HCT116 (cell line): ENCODE data around the gene ARRDC1. TPM values are rescaled to one million over a fixed set of nuclear protein-coding genes. Genes with fewer than 3 reads are reported as not detected.

Experiments used
- ATAC-seq: fragments of 200-7000 bp; cut with Tn5 transposase; 2 replicates; pipeline ENCODE4 v1.9.1; 2020; ENCODE audit warnings: mild to moderate bottlenecking, moderate library complexity
- BruUV-seq: library from RNA; stranded (reverse); fragments of 400-500 nt; replicated peaks from 2 replicates; lab custom pipeline; 2021; lab: Mats Ljungman, UMichigan
- CTCF ChIA-PET: fragments of 300-600 bp; sonication (Branson Sonifier 250); formaldehyde crosslinking; loops from one replicate; lab custom pipeline; 2021; ENCODE audit warnings: antibody characterized with exemption; lab: Charles Lee
- POLR2A ChIA-PET: fragments of 300-600, 350-600 bp; sonication (Branson Sonifier 250); formaldehyde crosslinking; loops from one replicate; lab custom pipeline; 2021; ENCODE audit warnings: antibody characterized with exemption; lab: Charles Lee
- RAD21 ChIA-PET, 2 experiments: fragments of 300-600 bp; sonication (Branson Sonifier 250); formaldehyde crosslinking; loops; one replicate each; lab custom pipeline; 2023; ENCODE audit warnings: low total read pairs in 2 of 2; ENCODE audit not compliant: uncharacterized antibody in 2 of 2, unreplicated experiment in 2 of 2, low non-redundant PET in 1 of 2; lab: Charles Lee
- DNase-seq: peaks from one replicate; pipeline ENCODE4 v3.0.0-alpha.2; 2010; ENCODE audit warnings: low read depth, low spot score
- H2AFZ ChIP-seq: fragments of 200-600 bp; shearing (Covaris generic), sonication (generic); 2 replicates; pipeline ENCODE4 v1.6.1; 2017; ENCODE audit warnings: low read depth, mixed run types, mixed read lengths, antibody characterized with exemption, low read length; ENCODE audit not compliant: poor library complexity, severe bottlenecking
- H3K27ac ChIP-seq: 2 replicates; pipeline ENCODE4 v1.5.1; 2012; ENCODE audit warnings: low read depth, low read length
- H3K27me3 ChIP-seq: fragments of 200-600 bp; sonication (generic); 2 replicates; pipeline ENCODE4 v1.6.1; 2016; ENCODE audit warnings: mixed run types, low read length, mixed read lengths; ENCODE audit not compliant: insufficient read depth
- H3K36me3 ChIP-seq, 2 experiments: fragments of 200-500 bp in 1 of 2; fragments of 200-600 bp in 1 of 2; sonication (Bioruptor generic) in 1 of 2; sonication (generic) in 1 of 2; 2 replicates each; pipeline versions ENCODE4 v1.5.1 to v1.6.1; 2014 to 2016; ENCODE audit warnings: low read length in 2 of 2, inconsistent platforms in 1 of 2, mixed read lengths in 1 of 2, mixed run types in 1 of 2; ENCODE audit not compliant: insufficient read depth in 2 of 2, control insufficient read depth in 1 of 2
- H3K4me1 ChIP-seq, 2 experiments: fragments of 200-600 bp in 1 of 2; sonication (generic) in 1 of 2; 2 replicates each; pipeline versions ENCODE4 v1.5.1 to v1.6.1; 2012 to 2017; ENCODE audit warnings: low read length in 2 of 2, inconsistent platforms in 1 of 2, mild to moderate bottlenecking in 1 of 2, mixed read lengths in 1 of 2, mixed run types in 1 of 2, moderate library complexity in 1 of 2; ENCODE audit not compliant: insufficient read depth in 2 of 2, control insufficient read depth in 1 of 2
- H3K4me2 ChIP-seq: fragments of 200-600 bp; sonication (generic); 2 replicates; pipeline ENCODE4 v1.6.1; 2017; ENCODE audit warnings: mixed run types, low read length, mixed read lengths
- H3K4me3 ChIP-seq, 2 experiments: fragments of 200-600 bp in 1 of 2; sonication (generic) in 1 of 2; replicated peaks in 1 of 2; 2 replicates each; pipeline ENCODE4 v1.5.1; 2011 to 2016; ENCODE audit warnings: low read length in 2 of 2, control low read depth in 1 of 2, low read depth in 1 of 2, mild to moderate bottlenecking in 1 of 2, mixed read lengths in 1 of 2, mixed run types in 1 of 2
- H3K79me2 ChIP-seq: fragments of 200-600 bp; sonication (generic); 2 replicates; pipeline ENCODE4 v1.6.1; 2017; ENCODE audit warnings: mild to moderate bottlenecking, mixed run types, low read length, moderate library complexity, mixed read lengths; ENCODE audit not compliant: insufficient read depth
- H3K9ac ChIP-seq: fragments of 200-600 bp; sonication (generic); 2 replicates; pipeline ENCODE4 v1.6.1; 2016; ENCODE audit warnings: low read length, mixed read lengths
- H3K9me2 ChIP-seq: fragments of 200-600 bp; sonication (generic), shearing (Covaris generic); 2 replicates; pipeline ENCODE4 v1.6.1; 2017; ENCODE audit warnings: mixed run types, mild to moderate bottlenecking, moderate library complexity; ENCODE audit not compliant: insufficient read depth
- H3K9me3 ChIP-seq, 2 experiments: fragments of 200-500 bp in 1 of 2; fragments of 200-600 bp in 1 of 2; sonication (Bioruptor generic) in 1 of 2; sonication (generic) in 1 of 2; 2 replicates each; pipeline ENCODE4 v1.6.1; 2014 to 2017; ENCODE audit warnings: low read length in 2 of 2, mixed read lengths in 2 of 2, inconsistent platforms in 1 of 2, low read depth in 1 of 2, mild to moderate bottlenecking in 1 of 2, mixed run types in 1 of 2, moderate library complexity in 1 of 2; ENCODE audit not compliant: control insufficient read depth in 1 of 2, insufficient read depth in 1 of 2
- H4K20me1 ChIP-seq: fragments of 200-600 bp; sonication (generic), shearing (Covaris generic); 2 replicates; pipeline ENCODE4 v1.6.1; 2017; ENCODE audit warnings: mixed run types, mild to moderate bottlenecking, moderate library complexity; ENCODE audit not compliant: insufficient read depth
- ATF3 ChIP-seq: IDR thresholded peaks from 2 replicates; pipeline ENCODE4 v1.6.1; 2012
- CBX3 ChIP-seq: IDR thresholded peaks from 2 replicates; pipeline ENCODE4 v1.6.1; 2012; ENCODE audit warnings: low read depth
- CEBPB ChIP-seq: IDR thresholded peaks from 2 replicates; pipeline ENCODE4 v1.6.1; 2012; ENCODE audit warnings: low read depth
- CTCF ChIP-seq, 3 experiments: fragments of 200-600 bp in 1 of 3; sonication (generic) in 1 of 3; IDR thresholded peaks in 2 of 3; conservative IDR thresholded peaks in 1 of 3; 2 replicates each; pipeline ENCODE4 v1.5.1; 2012 to 2017; ENCODE audit warnings: low read depth in 2 of 3, low read length in 2 of 3, antibody characterized with exemption in 1 of 3, borderline replicate concordance in 1 of 3, control low read depth in 1 of 3, mild to moderate bottlenecking in 1 of 3, mixed read lengths in 1 of 3, mixed run types in 1 of 3, moderate library complexity in 1 of 3; ENCODE audit not compliant: insufficient read depth in 1 of 3
- ELF1 ChIP-seq: IDR thresholded peaks from 2 replicates; pipeline ENCODE4 v1.6.1; 2012; ENCODE audit warnings: low read depth, borderline replicate concordance
- EZH2phosphoT487 ChIP-seq: fragments of 200-600 bp; IDR thresholded peaks from 2 replicates; pipeline ENCODE4 v1.6.1; 2018; ENCODE audit warnings: antibody characterized with exemption, borderline replicate concordance
- FOSL1 ChIP-seq: IDR thresholded peaks from 2 replicates; pipeline ENCODE4 v1.6.1; 2012; ENCODE audit warnings: low read depth
- MAX ChIP-seq: IDR thresholded peaks from 2 replicates; pipeline ENCODE4 v1.6.1; 2012
- POLR2AphosphoS5 ChIP-seq: IDR thresholded peaks from 2 replicates; pipeline ENCODE4 v1.6.1; 2011; ENCODE audit warnings: mild to moderate bottlenecking, low read depth, low read length, moderate library complexity
- RAD21 ChIP-seq: IDR thresholded peaks from 2 replicates; pipeline ENCODE4 v1.6.1; 2012; ENCODE audit warnings: low read depth, mild to moderate bottlenecking
- SP1 ChIP-seq: IDR thresholded peaks from 2 replicates; pipeline ENCODE4 v1.6.1; 2012; ENCODE audit warnings: low read depth
- SRF ChIP-seq: IDR thresholded peaks from 2 replicates; pipeline ENCODE4 v1.6.1; 2012; ENCODE audit warnings: low read depth
- ZFX ChIP-seq: fragments of 450-650 bp; IDR thresholded peaks from 2 replicates; pipeline ENCODE4 v1.6.1; 2017
- ZNF274 ChIP-seq: fragments of 200-500 bp; sonication (Bioruptor generic); IDR thresholded peaks from 2 replicates; pipeline ENCODE4 v1.6.1; 2014; ENCODE audit warnings: mild to moderate bottlenecking, low read depth, low read length, inconsistent platforms
- intact Hi-C: fragments of 100-400 bp; cut with micrococcal nuclease; formaldehyde crosslinking; loops from 2 replicates; pipeline ENCODE4 v1.10.0; 2022
- total RNA-seq: library from RNA; stranded (reverse); gene quantifications from one replicate; pipeline ENCODE4 v1.2.1, GENCODE V29; 2021; ENCODE audit not compliant: unreplicated experiment

Gene ARRDC1
- total RNA-seq, 1 experiment from 2014 or later, result 82.8 TPM

GRCh38 chr9:137632230-137633161 is 27.0 kb downstream of the ARRDC1 start:
- TF ChIP-seq ZNF274, result no peak
- no peak for TF ChIP-seq CTCF (IDR thresholded peaks at IDR 0.05 in 2 of 3, conservative IDR thresholded peaks at IDR 0.05 in 1 of 3; ENCODE audit: borderline replicate concordance in 1 of 3, insufficient read depth in 1 of 3, low read depth in 2 of 3, low read length in 2 of 3)
- TF ChIP-seq RAD21, result no peak
- TF ChIP-seq CBX3, result no peak
- TF ChIP-seq EZH2phosphoT487, result no peak
- no peak for TF ChIP-seq ELF1
- TF ChIP-seq CEBPB, result no peak
- TF ChIP-seq MAX, result no peak
- TF ChIP-seq ZFX, result no peak
- TF ChIP-seq FOSL1, result no peak
- no peak for TF ChIP-seq SP1
- no peak for TF ChIP-seq ATF3
- TF ChIP-seq POLR2AphosphoS5, result no peak
- no peak for TF ChIP-seq SRF
- TF ChIP-seq, all 23 proteins: peak for 0
- ChIA-PET CTCF (no interaction called here), POLR2A (no interaction called here), RAD21 (no interaction called here)
- no peaks in the 10 kb centered on the region; the same call in 1 of the 2 replicates for H4K20me1 ChIP-seq
- H3K4me3 ChIP-seq, result no peak overlapping the region
- intact Hi-C loops, result no loop called here
- H3K4me1 ChIP-seq, result no peaks in the 10 kb centered on the region
- ATAC-seq (no peak), DNase-seq (no peak)
- no peak overlapping the region for H3K9ac ChIP-seq
- no peaks in the 10 kb centered on the region for H3K9me2 ChIP-seq
- no peak overlapping the region for H3K27ac ChIP-seq
- no peaks in the 10 kb centered on the region for H3K9me3 ChIP-seq
- H3K79me2 ChIP-seq, result peaks cover 96% of the 10 kb centered on the region
- H3K4me2 ChIP-seq, result no peak overlapping the region
- H3K27me3 ChIP-seq, result no peaks in the 10 kb centered on the region
- no TSS peak for BruUV-seq
- no peak overlapping the region for H2AFZ ChIP-seq
- no peaks in the 10 kb centered on the region for H3K36me3 ChIP-seq
